IPS-20b (cell line): ENCODE measurements around the gene FITM1.

Experiments used
- H3K27ac ChIP-seq: one replicate; pipeline ENCODE4 v1.5.1; 2013; ENCODE audit warnings: low read length
- H3K27me3 ChIP-seq: 2 replicates; pipeline ENCODE4 v1.6.1; 2013; ENCODE audit warnings: mild to moderate bottlenecking, low read length, inconsistent platforms; ENCODE audit not compliant: insufficient read depth
- H3K36me3 ChIP-seq: 2 replicates; pipeline ENCODE4 v1.6.1; 2013; ENCODE audit warnings: low read depth, mild to moderate bottlenecking, inconsistent platforms, low read length, moderate library complexity; ENCODE audit not compliant: insufficient read depth
- H3K4me1 ChIP-seq: 2 replicates; pipeline ENCODE4 v1.6.1; 2013; ENCODE audit warnings: mild to moderate bottlenecking, control low read depth, inconsistent platforms, low read length, moderate library complexity; ENCODE audit not compliant: insufficient read depth
- H3K4me3 ChIP-seq: 2 replicates; pipeline ENCODE4 v1.5.1; 2013; ENCODE audit warnings: mild to moderate bottlenecking, low read length, inconsistent platforms
- H3K9ac ChIP-seq: 2 replicates; pipeline ENCODE4 v1.6.1; 2013; ENCODE audit warnings: low read depth, mild to moderate bottlenecking, inconsistent platforms, low read length, moderate library complexity
- H3K9me3 ChIP-seq: 2 replicates; pipeline ENCODE4 v1.6.1; 2013; ENCODE audit warnings: mild to moderate bottlenecking, low read depth, low read length, inconsistent platforms; ENCODE audit not compliant: insufficient read depth

Gene FITM1

DNA sequence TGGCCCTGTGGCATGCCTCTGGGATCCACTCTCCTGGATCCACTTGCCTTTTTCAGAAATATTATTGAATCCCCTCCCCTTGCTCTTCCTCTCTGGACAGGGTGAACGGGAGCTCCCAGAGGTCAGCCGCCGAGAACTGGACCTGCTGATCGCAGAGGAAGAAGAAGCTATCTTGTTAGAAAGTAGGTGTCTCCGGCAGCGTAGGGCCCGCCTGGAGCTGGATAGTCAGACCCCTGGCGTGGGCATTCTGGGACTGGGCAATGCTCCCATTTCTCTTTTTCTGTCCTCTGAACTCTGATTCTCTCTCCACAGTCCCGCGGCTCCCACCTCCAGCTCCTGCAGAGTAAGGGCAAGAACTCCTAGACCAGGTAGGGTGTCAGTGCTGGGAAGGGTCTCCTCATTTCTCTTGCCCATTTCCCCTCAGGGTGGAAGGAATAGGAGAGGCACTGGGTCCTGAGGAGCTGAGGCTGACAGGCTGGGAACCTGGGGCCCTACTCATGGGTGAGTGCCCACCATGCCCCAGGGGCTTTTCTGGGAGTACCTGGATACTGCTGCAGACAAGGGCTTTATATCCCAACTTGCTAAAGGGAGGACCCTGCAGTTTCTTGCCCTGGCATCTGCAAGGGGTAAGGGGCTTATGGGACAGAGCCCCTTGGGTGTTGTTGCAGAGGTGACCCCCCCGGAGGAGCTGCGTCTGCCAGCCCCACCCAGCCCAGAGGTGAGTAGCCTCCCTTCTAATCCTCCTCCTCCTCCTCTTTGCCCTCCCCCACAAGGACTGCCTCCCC is 46.8 kb downstream of the FITM1 start:
- Histone ChIP-seq H3K36me3 (peaks cover 37% of the 10 kb centered on the region), H3K9me3 (no peaks in the 10 kb centered on the region), H3K9ac (no peak overlapping the region), H3K27ac (no peak overlapping the region), H3K4me1 (no peaks in the 10 kb centered on the region), H3K4me3 (no peak overlapping the region), H3K27me3 (no peaks in the 10 kb centered on the region)

DNA sequence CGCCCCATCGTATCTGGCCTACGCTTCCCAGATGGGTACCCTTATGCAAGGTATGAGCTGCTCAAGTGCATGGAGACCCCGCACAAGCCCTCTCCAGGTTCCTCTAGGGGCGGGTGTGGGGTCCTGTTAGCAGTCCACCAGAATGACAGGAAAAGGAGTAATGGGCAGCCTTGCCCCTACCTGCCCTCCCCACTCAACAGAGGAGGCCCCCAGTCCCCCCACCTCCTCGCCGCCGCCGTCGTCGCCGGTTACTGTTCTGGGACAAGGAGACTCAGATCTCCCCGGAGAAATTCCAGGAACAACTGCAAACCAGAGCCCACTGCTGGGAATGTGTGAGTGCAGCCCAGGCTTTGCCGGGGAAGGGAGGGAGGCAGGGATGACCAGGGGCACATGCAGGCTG is 47.4 kb downstream of the FITM1 start:
- no peak overlapping the region for H3K27ac ChIP-seq
- H3K36me3 ChIP-seq: peaks cover 44% of the 10 kb centered on the region

DNA sequence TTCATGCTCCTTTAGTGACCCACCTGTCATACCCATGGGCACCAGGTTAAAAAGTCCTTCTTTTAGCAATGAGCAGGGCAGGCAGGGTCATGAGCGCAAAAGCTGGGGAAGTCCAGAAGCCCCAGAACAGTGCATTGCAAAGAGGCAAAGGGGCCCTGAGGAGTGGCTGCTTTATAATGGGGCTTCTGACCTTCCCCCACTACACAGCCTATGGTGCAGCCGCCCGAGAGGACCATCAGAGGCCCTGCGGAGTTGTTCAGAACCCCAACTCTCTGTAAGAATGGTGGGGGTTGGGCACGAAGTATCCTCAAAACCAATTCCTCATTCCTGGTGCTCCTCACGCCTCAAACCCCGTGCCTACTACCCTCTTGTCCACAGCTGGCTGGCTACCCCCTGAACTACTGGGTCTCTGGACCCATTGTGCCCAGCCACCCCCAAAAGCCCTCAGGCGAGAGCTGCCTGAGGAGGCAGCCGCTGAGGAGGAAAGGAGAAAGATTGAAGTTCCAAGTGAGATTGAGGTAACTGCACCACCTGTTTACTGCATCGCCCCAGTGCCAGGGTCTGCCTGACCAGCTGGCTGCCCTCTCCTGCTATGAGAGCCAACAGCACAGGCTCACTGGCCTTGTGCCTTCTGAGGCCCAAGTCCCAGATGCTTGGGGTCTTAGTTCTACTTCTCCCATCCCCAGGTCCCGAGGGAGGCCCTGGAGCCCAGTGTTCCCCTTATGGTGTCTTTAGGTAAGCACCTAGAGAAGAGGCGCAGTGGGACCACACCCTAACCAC is 48.1 kb downstream of the FITM1 start:
- H3K36me3 ChIP-seq: peaks cover 51% of the 10 kb centered on the region
- no peaks in the 10 kb centered on the region for H3K4me1 ChIP-seq
- H3K27me3 ChIP-seq: no peaks in the 10 kb centered on the region
- H3K27ac ChIP-seq: no peak overlapping the region
- H3K4me3 ChIP-seq: no peak overlapping the region
- H3K9me3 ChIP-seq: no peaks in the 10 kb centered on the region
- H3K9ac ChIP-seq: no peak overlapping the region

More for the DNA sequence above, 47.4 kb downstream of the FITM1 start:
- no peak overlapping the region for H3K9ac ChIP-seq
- no peak overlapping the region for H3K4me3 ChIP-seq
- no peaks in the 10 kb centered on the region for H3K27me3 ChIP-seq
- H3K9me3 ChIP-seq: no peaks in the 10 kb centered on the region
- no peaks in the 10 kb centered on the region for H3K4me1 ChIP-seq

DNA sequence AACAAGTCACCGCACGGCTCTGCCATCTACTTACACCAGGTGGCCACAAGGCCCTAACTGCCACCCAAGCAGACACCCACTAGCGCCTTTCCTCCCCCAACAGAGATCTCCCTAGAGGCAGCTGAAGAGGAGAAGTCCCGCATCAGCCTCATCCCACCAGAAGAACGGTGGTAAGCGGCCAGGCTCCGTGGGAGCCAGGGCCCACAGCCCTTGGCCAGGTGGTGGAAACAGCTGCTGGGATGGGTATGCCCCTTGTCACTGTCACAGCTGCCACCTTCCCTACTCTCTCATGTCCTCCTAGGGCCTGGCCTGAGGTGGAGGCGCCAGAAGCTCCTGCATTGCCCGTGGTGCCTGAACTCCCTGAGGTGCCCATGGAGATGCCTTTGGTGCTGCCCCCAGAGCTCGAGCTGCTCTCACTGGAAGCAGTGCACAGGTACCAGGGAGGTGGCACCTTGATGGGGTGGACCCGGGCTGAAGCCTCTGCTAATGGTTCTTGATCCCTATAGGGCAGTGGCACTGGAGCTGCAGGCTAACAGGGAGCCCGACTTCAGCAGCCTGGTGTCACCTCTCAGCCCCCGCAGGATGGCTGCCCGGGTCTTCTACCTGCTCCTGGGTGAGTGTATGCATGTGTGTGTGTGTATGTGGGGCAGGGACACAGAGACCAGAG is 49.0 kb downstream of the FITM1 start:
- Histone ChIP-seq H3K9ac (no peak overlapping the region), H3K27ac (no peak overlapping the region)

DNA sequence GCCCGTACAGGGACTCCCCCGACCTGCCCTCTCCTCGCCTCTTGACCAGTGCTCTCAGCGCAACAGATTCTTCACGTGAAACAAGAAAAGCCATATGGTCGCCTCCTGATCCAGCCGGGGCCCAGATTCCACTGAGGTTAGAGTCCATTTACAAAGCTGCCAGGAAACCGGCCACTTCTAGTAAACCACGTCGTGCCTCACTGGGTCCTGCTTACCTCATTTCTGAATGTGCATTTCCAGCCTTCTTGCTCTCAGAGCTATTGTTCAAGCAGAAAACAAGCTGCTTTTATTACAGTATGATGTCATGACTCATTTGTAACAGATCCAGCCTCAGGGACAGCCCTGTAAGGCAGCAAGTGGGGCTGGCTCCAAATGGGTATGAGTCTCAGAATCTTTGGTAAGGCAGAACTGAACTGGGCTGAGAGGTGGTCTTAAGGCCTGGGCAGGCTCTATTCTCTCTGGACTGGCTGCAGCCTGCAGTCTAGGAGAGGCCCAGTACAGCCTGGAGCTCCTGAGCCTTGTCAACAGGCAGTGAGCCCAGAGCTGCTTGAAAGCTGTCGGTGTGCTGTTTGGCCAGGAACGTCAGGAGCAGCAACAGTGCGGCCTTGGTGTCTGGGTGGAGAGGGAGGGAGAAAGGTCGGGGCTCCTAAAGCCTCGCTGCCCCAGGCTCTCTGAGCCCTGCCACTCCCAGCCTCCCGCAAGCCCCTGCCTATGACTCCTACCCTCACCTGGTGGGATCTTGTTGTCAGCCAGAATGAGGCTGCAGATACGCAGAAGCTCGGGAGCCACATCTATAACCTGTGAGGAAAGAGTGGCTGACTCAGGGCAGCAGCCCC is 49.7 kb downstream of the FITM1 start:
- H3K27me3 ChIP-seq: no peaks in the 10 kb centered on the region
- no peaks in the 10 kb centered on the region for H3K4me1 ChIP-seq
- no peak overlapping the region for H3K9ac ChIP-seq
- H3K27ac ChIP-seq: no peak overlapping the region
- no peak overlapping the region for H3K4me3 ChIP-seq
- H3K36me3 ChIP-seq: peaks cover 66% of the 10 kb centered on the region
- no peaks in the 10 kb centered on the region for H3K9me3 ChIP-seq

More for the DNA sequence above, 49.0 kb downstream of the FITM1 start:
- Histone ChIP-seq H3K9me3 (no peaks in the 10 kb centered on the region), H3K27me3 (no peaks in the 10 kb centered on the region), H3K36me3 (peaks cover 58% of the 10 kb centered on the region), H3K4me3 (no peak overlapping the region), H3K4me1 (no peaks in the 10 kb centered on the region)

DNA sequence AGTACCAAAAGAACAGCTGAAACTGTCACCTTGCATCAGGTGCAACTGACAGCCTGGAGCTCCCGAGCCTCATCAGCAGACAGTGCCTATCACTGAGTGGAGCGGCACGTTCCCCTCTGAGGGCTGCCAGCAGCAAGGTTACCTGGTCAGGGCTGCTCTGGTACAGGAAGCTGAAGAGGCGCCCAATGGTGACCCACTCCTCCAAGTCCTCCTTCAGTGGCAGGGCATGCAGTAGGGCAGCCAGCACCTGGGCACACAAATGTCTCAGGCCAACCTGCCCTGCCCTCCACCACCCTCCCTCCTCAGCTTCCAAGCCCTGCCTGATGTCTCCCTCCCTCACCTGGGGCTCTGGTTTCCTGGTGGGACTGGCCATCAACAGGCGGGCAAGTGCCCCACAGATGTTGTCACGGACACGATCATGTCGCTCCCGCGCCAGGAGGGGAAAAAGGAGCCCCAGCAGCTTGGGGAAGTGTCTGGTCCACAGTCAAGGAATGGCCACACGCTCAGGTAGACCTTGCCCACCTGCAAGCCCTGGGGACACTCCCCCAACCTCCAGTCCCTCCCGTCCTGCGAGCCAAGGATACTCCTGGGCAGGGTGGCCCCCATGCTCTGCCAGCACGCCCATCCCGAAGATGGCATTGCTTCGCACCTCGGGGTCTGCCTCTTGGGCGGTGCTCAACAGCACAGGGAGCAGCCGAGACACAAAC is 51.1 kb downstream of the FITM1 start:
- no peak overlapping the region for H3K9ac ChIP-seq
- H3K36me3 ChIP-seq: peaks cover 79% of the 10 kb centered on the region
- H3K27ac ChIP-seq: no peak overlapping the region

More for the DNA sequence above, 51.1 kb downstream of the FITM1 start:
- Histone ChIP-seq H3K4me3 (no peak overlapping the region), H3K9me3 (no peaks in the 10 kb centered on the region), H3K27me3 (no peaks in the 10 kb centered on the region), H3K4me1 (no peaks in the 10 kb centered on the region)
